Body of pancreas (tissue), 4 donors: ENCODE data around the gene PPP1R26.

Source experiments
- CTCF ChIP-seq, 7 experiments: fragments of 450-650 bp in 4 of 7; fragments of 200-600 bp in 3 of 7; sonication (generic) in 3 of 7; IDR thresholded peaks; one replicate each; pipeline ENCODE4 v1.5.1; 2016 to 2019; ENCODE audit warnings: antibody characterized with exemption in 7 of 7
- POLR2A ChIP-seq, 3 donors: fragments of 450-650 bp; IDR thresholded peaks; one replicate each; pipeline ENCODE4 v1.6.1; 2016; ENCODE audit warnings: antibody characterized with exemption in 3 of 3, mild to moderate bottlenecking in 2 of 3

GRCh38 chr9:135488527-135488926 is 8.9 kb downstream of the PPP1R26 start:
- TF ChIP-seq POLR2A (IDR thresholded peaks at IDR 0.05) (no peak), CTCF (IDR thresholded peaks at IDR 0.05) (no peak)
